Lung (tissue), 12 donors: ENCODE data around the gene PDIK1L. TPM values are rescaled to one million over a fixed set of nuclear protein-coding genes. Genes with fewer than 3 reads are reported as not detected.

ENCODE experiments used
- ATAC-seq: fragments of 200-7000 bp; cut with Tn5 transposase; one replicate; pipeline ENCODE4 v1.9.1; 2020; ENCODE audit warnings: moderate number of reproducible peaks; ENCODE audit not compliant: insufficient read depth, low FRiP score
- DNase-seq, 3 donors: peaks; one replicate each; pipeline ENCODE4 v3.0.0-alpha.2; 2013 to 2017
- H3K27ac ChIP-seq, 2 donors: one replicate each; pipeline ENCODE4 v1.5.1; 2013; ENCODE audit warnings: mild to moderate bottlenecking in 2 of 2, moderate library complexity in 2 of 2, control low read depth in 1 of 2, inconsistent platforms in 1 of 2, low read depth in 1 of 2, low read length in 1 of 2
- H3K27me3 ChIP-seq, 3 donors: one replicate each; pipeline ENCODE4 v1.5.1; 2013; ENCODE audit warnings: low read length in 2 of 3; ENCODE audit not compliant: control insufficient read depth in 3 of 3, insufficient read depth in 3 of 3
- H3K36me3 ChIP-seq, 4 donors: one replicate each; pipeline ENCODE4 v1.5.1; 2013; ENCODE audit warnings: low read length in 4 of 4, mild to moderate bottlenecking in 1 of 4, moderate library complexity in 1 of 4; ENCODE audit not compliant: control insufficient read depth in 4 of 4, insufficient read depth in 4 of 4
- H3K4me1 ChIP-seq, 5 donors: one replicate each; pipeline ENCODE4 v1.5.1; 2013; ENCODE audit warnings: low read length in 5 of 5, mild to moderate bottlenecking in 2 of 5, moderate library complexity in 1 of 5; ENCODE audit not compliant: control insufficient read depth in 5 of 5, insufficient read depth in 5 of 5
- H3K4me3 ChIP-seq: one replicate; pipeline ENCODE4 v1.5.1; 2013; ENCODE audit warnings: mild to moderate bottlenecking, control low read depth, moderate library complexity
- H3K9ac ChIP-seq, 2 donors: one replicate each; pipeline ENCODE4 v1.5.1; 2013; ENCODE audit warnings: low read length in 2 of 2, control low read depth in 1 of 2; ENCODE audit not compliant: insufficient read depth in 1 of 2
- H3K9me3 ChIP-seq, 4 donors: one replicate each; pipeline ENCODE4 v1.5.1; 2013; ENCODE audit warnings: low read length in 3 of 4, mild to moderate bottlenecking in 1 of 4, moderate library complexity in 1 of 4; ENCODE audit not compliant: control insufficient read depth in 4 of 4, insufficient read depth in 3 of 4
- CTCF ChIP-seq: IDR thresholded peaks from 2 replicates; pipeline ENCODE4 v1.5.1; 2012; ENCODE audit warnings: mild to moderate bottlenecking; ENCODE audit errors: control extremely low read depth, extremely low read depth
- WGBS, 2 donors: extraction: QIAGEN DNeasy Blood & Tissue Kit; methylation state at CpG; one replicate each; pipeline ENCODE4 v1.1.7; 2013; 5-methylcytosine and 5-hydroxymethylcytosine counted together
- polyA plus RNA-seq, 2 donors: library from polyadenylated mRNA; stranded (reverse); fragments of 200-250 nt; gene quantifications; one replicate each; pipeline ENCODE4 v1.2.1, GENCODE V29; 2013
- total RNA-seq, 2 donors: library from RNA; depleted of rRNA in 1 of 2; stranded (reverse); fragments of >200 nt in 1 of 2; gene quantifications; one replicate each; pipeline ENCODE4 v1.2.1, GENCODE V29; 2014 to 2021
- donor health status: control.
- donor health status: control.
- donor health status: Bipolar disorder and iron deficiency.
- donor health status: healthy.
- donor health status: DM: yes; HTN: yes; CAD: no.

The PDIK1L gene
- total and polyA plus RNA-seq, 4 donors, result 2.9 to 15.4 (median 6.3) TPM

- no peaks in the 10 kb centered on the region for H3K36me3 ChIP-seq
- DNase-seq (no peak), ATAC-seq (no peak)
- H3K27ac ChIP-seq, result peak overlapping the region in 1 of 2 donors; percentile 88
- TF ChIP-seq CTCF, result no peak
- no peak overlapping the region for H3K4me3 ChIP-seq
- H3K9ac ChIP-seq, result no peak overlapping the region
- no peaks in the 10 kb centered on the region for H3K27me3 ChIP-seq
- H3K9me3 ChIP-seq, result no peaks in the 10 kb centered on the region
- 85 to 94% methylated on average over 3 of the region's 3 CpGs for WGBS, 2 donors
- peaks cover 0 to 6% (median 3%) of the 10 kb centered on the region in 5 donors for H3K4me1 ChIP-seq
These were observed 29.6 kb upstream of the PDIK1L start for GRCh38 chr1:26082020-26082350.

GRCh38 chr1:26083208-26083607 lies 28.4 kb upstream of the PDIK1L start:
- Histone ChIP-seq H3K4me1 (peaks cover 0 to 6% (median 3%) of the 10 kb centered on the region in 5 donors), H3K27ac (peak overlapping the region in 1 of 2 donors; percentile 78), H3K9ac (no peak overlapping the region), H3K9me3 (no peaks in the 10 kb centered on the region), H3K27me3 (no peaks in the 10 kb centered on the region), H3K36me3 (no peaks in the 10 kb centered on the region), H3K4me3 (no peak overlapping the region)
- TF ChIP-seq CTCF, result no peak
- ATAC-seq (no peak), DNase-seq (no peak)
- 66 to 76% methylated on average over 5 of the region's 5 CpGs for WGBS, 2 donors

GRCh38 chr1:26084091-26084561 lies 27.5 kb upstream of the PDIK1L start:
- Histone ChIP-seq H3K36me3 (no peaks in the 10 kb centered on the region), H3K4me3 (no peak overlapping the region), H3K27ac (peak overlapping the region in 1 of 2 donors; percentile 78), H3K27me3 (no peaks in the 10 kb centered on the region), H3K9me3 (no peaks in the 10 kb centered on the region), H3K4me1 (peaks cover 0 to 3% (median 3%) of the 10 kb centered on the region in 5 donors), H3K9ac (no peak overlapping the region)
- no peak for DNase-seq
- TF ChIP-seq CTCF, result no peak
- WGBS, 2 donors, result 48 to 55% methylated on average over 2 of the region's 2 CpGs
- no peak for ATAC-seq

GRCh38 chr1:26084844-26085243 lies 26.8 kb upstream of the PDIK1L start:
- H3K36me3 ChIP-seq, result no peaks in the 10 kb centered on the region
- no peak overlapping the region for H3K9ac ChIP-seq
- ATAC-seq, result no peak
- no peak overlapping the region for H3K4me3 ChIP-seq
- 89 to 96% methylated on average over 2 of the region's 2 CpGs for WGBS, 2 donors
- DNase-seq, result no peak
- peak overlapping the region in 1 of 2 donors; percentile 78 for H3K27ac ChIP-seq
- H3K9me3 ChIP-seq, result no peaks in the 10 kb centered on the region
- no peaks in the 10 kb centered on the region for H3K27me3 ChIP-seq
- peaks cover 0 to 3% (median 0%) of the 10 kb centered on the region in 5 donors for H3K4me1 ChIP-seq
- no peak for TF ChIP-seq CTCF
